IPS DF 19.7 (cell line): ENCODE measurements around the gene IQGAP2.
"Not testable (repeated sequence)": the region's sequence is repeated elsewhere in the genome, so short reads cannot be mapped to it uniquely, and the experiment has no call there.

ENCODE experiments used
- DNase-seq: peaks from one replicate; pipeline ENCODE4 v3.0.0-alpha.2; 2013; ENCODE audit warnings: low read depth, low spot score

The IQGAP2 gene

DNA sequence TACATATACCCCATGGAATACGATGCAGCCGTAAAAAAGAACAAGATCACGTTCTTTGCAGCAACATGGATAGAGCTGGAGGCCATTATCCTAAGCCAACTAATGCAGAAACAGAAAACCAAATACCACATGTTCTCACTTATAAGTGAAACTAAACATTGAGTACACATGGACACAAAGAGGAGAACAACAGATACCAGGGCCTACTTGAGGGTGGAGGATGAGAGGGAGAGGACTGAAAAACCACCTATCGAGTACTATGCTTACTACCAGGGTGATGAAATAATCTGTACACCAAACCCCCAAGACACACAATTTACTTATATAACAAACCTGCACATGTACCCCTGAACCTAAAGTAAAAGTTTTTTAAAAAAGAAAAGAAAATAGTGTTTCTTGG lies 338.4 kb downstream of the IQGAP2 start:
- not testable (repeated sequence) for DNase-seq

GRCh38 chr5:76742583-76742982 lies 339.5 kb downstream of the IQGAP2 start:
- no peak for DNase-seq

DNA sequence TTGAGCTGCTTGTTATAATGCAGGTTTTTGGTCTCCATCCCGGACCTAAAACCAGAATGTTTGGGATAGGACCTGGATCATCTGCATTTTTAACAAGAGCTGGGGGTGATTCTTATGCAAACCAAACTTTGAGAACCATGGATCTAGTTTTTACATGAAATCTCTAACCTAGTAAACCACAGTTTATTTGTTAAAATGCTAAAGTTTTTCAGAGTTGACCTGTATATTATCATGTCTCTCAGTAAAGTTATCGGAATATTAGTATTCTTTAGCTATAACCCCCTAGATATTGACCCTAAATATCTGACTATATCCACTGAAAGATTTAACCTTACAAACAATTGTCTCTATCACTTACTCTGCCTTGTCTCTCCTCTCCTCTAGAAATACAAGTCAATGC lies 341.5 kb downstream of the IQGAP2 start:
- no peak for DNase-seq

DNA sequence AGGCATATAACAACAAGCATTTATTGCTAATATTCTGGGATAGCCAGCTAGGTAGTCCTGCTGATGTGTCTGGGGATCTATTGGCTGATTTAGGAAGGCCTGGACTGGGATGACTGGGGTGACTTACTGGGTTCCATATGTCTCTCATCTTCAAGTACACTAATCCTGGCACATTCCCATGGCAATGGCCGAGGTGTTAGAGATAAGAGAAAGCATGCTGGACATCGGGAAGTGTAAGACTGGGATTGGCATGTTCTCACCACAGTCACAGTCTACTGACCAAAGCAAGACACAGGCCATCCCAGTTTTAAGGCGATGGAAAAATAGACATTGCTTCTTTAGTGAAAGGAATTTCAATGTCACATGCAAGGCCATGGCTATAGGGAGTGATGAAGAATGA lies 342.6 kb downstream of the IQGAP2 start:
- no peak for DNase-seq

- no peak for DNase-seq
Observed at GRCh38 chr5:76746677-76747076, 343.6 kb downstream of the IQGAP2 start.

DNA sequence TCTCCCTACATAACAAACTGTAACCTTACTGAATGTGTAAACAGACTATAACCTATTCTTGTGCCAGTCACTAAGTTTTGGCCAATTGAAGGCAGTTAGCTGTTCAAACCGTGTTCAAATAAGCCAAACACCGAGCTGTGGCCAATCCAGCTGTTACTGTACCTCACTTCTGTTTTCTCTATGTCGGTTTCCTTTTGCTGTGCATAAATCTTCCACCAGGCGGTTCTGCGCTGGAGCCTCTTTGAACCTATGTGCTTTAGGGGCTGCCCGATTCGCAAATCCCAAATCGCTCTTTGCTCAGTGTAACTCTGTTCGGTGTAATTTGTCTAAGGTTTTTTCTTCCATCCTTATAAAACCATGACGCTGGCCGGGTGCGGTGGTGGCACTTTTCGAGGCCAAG lies 344.6 kb downstream of the IQGAP2 start:
- DNase-seq, result no peak

GRCh38 chr5:76751291-76751690 lies 348.2 kb downstream of the IQGAP2 start:
- DNase-seq, result no peak

DNA sequence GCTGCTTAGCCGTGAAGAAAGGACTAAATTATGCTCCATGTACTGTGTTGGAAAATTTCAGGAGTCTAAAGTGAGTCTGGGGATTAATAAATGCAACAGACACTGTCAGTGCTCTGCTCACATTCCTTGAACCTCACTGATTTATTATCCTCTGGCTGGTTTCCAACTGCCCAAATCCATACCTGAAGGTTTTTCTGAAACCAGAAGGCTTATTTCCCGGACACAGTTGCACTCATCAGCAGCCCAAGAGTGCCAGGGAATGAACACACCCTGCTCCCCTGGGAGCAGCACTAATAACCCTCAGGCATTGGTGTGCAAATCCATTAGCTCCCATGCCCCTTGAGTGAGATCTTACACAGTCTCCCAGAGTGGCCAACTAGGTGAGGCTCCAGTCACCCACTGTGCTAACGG lies 351.6 kb downstream of the IQGAP2 start:
- no peak for DNase-seq

- no peak for DNase-seq
Observed at GRCh38 chr5:76755779-76756637, 352.9 kb downstream of the IQGAP2 start.

- DNase-seq, result no peak
Observed at GRCh38 chr5:76757049-76757448, 354.0 kb downstream of the IQGAP2 start.
